ENCODE results near the gene ARRDC2.
"Not testable (repeated sequence)": the region's sequence is repeated elsewhere in the genome, so short reads cannot be mapped to it uniquely, and the experiment has no call there.

- not testable (repeated sequence) for TF ChIP-seq CTCF (conservative IDR thresholded peaks at IDR 0.05); EZH2 (IDR thresholded peaks at IDR 0.05; ENCODE audit: low read depth)
Measured at GRCh38 chr19:18031401-18031800, 23.4 kb downstream of the ARRDC2 start.

Data from PC-9 (cell line).